Gastrocnemius medialis (tissue), 4 donors: ENCODE results near the gene HOXC11. TPM values are rescaled to one million over a fixed set of nuclear protein-coding genes. Genes with fewer than 3 reads are reported as not detected.

ENCODE experiments used
- ATAC-seq, 2 donors: fragments of 150-250 bp; one replicate each; pipeline ENCODE4 v1.9.1; 2016
- DNase-seq, 2 donors: peaks; one replicate each; pipeline ENCODE4 v3.0.0-alpha.2; 2019
- H3K27ac ChIP-seq, 4 donors: fragments of 200-600 bp; sonication (generic); 1 replicate in 1 of 4; 2 replicates in 3 of 4; pipeline ENCODE4 v1.5.1; 2016 to 2018; ENCODE audit warnings: mild to moderate bottlenecking in 2 of 4, moderate library complexity in 1 of 4
- H3K27me3 ChIP-seq, 3 donors: fragments of 200-600 bp; sonication (generic) in 2 of 3; 1 replicate in 1 of 3; 2 replicates in 2 of 3; pipeline versions ENCODE4 v1.5.1 to v1.6.0; 2016 to 2019; ENCODE audit warnings: mild to moderate bottlenecking in 1 of 3, moderate library complexity in 1 of 3
- H3K36me3 ChIP-seq, 2 donors: fragments of 200-600 bp; sonication (generic) in 1 of 2; one replicate each; pipeline ENCODE4 v1.5.1; 2017 to 2018
- H3K4me1 ChIP-seq, 2 donors: fragments of 200-600 bp; sonication (generic) in 1 of 2; one replicate each; pipeline ENCODE4 v1.5.1; 2016 to 2017; ENCODE audit warnings: mild to moderate bottlenecking in 2 of 2
- H3K4me3 ChIP-seq, 4 donors: fragments of 200-600 bp; sonication (generic) in 3 of 4; 1 replicate in 1 of 4; 2 replicates in 3 of 4; pipeline ENCODE4 v1.5.1; 2016 to 2019; ENCODE audit warnings: mild to moderate bottlenecking in 2 of 4
- H3K9me3 ChIP-seq, 3 donors: fragments of 200-600 bp; sonication (generic) in 2 of 3; 1 replicate in 1 of 3; 2 replicates in 2 of 3; pipeline ENCODE4 v1.5.1; 2016 to 2019
- POLR2A ChIP-seq, 2 donors: fragments of 450-650 bp; IDR thresholded peaks; one replicate each; pipeline ENCODE4 v1.6.1; 2017; ENCODE audit warnings: antibody characterized with exemption in 2 of 2, mild to moderate bottlenecking in 2 of 2, moderate library complexity in 2 of 2
- in situ Hi-C, 4 donors: fragments of 200-750 bp; cut with MboI; loops; one replicate each; pipeline versions ENCODE4 v1.15.0 to v1.8.0; 2017; ENCODE audit warnings: low sequenced_read_pairs in 4 of 4
- intact Hi-C: fragments of 100-400 bp; cut with DNase I; formaldehyde crosslinking; loops from one replicate; pipeline ENCODE4 v1.15.1; 2023; ENCODE audit warnings: low total_unique reads
- total RNA-seq, 4 donors: library from RNA; depleted of rRNA; stranded (reverse); fragments of >200 nt; gene quantifications; one replicate each; pipeline versions ENCODE4 v1.1.0 to v1.2.3, GENCODE V29; 2016
- TF ChIP-seq, protein P1 (sequence below), 5 experiments: fragments of 450-650 bp in 3 of 5; fragments of 200-600 bp in 2 of 5; sonication (generic) in 2 of 5; IDR thresholded peaks in 4 of 5; conservative IDR thresholded peaks in 1 of 5; 1 replicate in 4 of 5; 2 replicates in 1 of 5; pipeline ENCODE4 v1.5.1; 2016 to 2019; ENCODE audit warnings: antibody characterized with exemption in 5 of 5, mild to moderate bottlenecking in 3 of 5, moderate library complexity in 3 of 5

HOXC11 gene
- total RNA-seq, 4 donors from 2014 or later: 0.24 to 1.1 (median 0.44) TPM

DNA sequence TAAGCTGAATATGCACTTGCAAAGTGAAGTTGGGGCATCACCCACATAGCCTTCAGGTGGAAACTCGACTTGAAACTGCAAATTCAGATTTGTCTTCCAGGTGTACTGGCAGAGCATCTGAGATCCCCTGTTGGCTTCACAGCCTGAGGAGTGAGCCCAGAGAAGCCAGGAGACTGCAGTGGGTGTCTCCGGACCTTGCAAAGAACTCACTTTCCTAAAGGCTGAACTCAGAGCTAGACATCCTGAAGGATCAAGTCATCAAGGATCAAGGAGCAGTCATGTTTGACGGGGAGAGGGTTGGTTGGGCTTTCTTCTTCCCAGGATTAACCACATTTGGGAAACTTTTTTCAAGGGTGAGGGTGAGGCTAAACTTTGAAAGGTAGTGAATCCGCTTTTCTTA is 43.4 kb upstream of the HOXC11 start:
- TF ChIP-seq, protein P1, sequence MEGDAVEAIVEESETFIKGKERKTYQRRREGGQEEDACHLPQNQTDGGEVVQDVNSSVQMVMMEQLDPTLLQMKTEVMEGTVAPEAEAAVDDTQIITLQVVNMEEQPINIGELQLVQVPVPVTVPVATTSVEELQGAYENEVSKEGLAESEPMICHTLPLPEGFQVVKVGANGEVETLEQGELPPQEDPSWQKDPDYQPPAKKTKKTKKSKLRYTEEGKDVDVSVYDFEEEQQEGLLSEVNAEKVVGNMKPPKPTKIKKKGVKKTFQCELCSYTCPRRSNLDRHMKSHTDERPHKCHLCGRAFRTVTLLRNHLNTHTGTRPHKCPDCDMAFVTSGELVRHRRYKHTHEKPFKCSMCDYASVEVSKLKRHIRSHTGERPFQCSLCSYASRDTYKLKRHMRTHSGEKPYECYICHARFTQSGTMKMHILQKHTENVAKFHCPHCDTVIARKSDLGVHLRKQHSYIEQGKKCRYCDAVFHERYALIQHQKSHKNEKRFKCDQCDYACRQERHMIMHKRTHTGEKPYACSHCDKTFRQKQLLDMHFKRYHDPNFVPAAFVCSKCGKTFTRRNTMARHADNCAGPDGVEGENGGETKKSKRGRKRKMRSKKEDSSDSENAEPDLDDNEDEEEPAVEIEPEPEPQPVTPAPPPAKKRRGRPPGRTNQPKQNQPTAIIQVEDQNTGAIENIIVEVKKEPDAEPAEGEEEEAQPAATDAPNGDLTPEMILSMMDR (IDR thresholded peaks at IDR 0.05 in 4 of 5, conservative IDR thresholded peaks at IDR 0.05 in 1 of 5): no peak
- no peak for TF ChIP-seq POLR2A (IDR thresholded peaks at IDR 0.05)
- intact Hi-C loops: no loop called here
- Histone ChIP-seq H3K27me3 (peaks cover 80 to 89% (median 89%) of the 10 kb centered on the region in 3 donors), H3K36me3 (no peaks in the 10 kb centered on the region), H3K27ac (no peak overlapping the region), H3K4me1 (no peaks in the 10 kb centered on the region), H3K9me3 (no peaks in the 10 kb centered on the region), H3K4me3 (no peak overlapping the region)
- ATAC-seq (no peak), DNase-seq (no peak)
- in situ Hi-C loops: no loop called here

DNA sequence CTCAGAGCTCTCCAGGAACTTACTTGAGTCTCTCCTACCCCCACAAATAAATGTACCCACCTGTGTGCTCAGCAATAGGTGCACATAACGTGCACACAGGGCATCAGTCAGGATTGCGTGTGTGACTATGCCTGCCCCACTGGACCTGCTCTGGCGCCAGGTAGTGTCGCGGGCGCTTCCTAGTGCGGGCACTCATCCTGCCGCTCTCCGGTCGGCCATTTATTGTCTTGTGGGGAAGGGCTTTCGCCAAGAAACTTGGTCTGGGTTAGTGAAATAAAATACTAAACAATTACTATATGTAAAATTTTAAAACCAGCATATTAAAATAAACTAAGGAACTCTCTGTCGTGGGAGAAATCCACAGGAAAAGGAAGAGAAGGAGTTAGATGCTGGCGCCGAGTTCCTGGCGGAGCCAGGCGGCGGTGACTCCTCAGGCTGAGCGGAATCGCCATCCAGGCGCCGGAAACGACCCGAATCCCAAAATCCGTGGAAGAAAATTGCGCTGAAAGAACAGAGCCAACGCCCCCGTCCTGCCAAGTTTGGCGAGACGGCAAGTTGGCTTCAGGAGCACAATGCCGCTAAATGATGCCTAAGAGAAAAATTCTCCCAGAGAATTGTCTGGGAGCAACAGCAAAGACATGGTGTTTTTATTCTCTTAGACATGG is 42.2 kb upstream of the HOXC11 start:
- H3K9me3 ChIP-seq: no peaks in the 10 kb centered on the region
- no peak overlapping the region for H3K27ac ChIP-seq
- intact Hi-C loops (no loop called here), in situ Hi-C loops (no loop called here)
- no peak for DNase-seq
- peaks cover 90 to 96% (median 95%) of the 10 kb centered on the region in 3 donors for H3K27me3 ChIP-seq
- H3K4me1 ChIP-seq: no peaks in the 10 kb centered on the region
- no peak for ATAC-seq
- TF ChIP-seq POLR2A (IDR thresholded peaks at IDR 0.05): no peak
- TF ChIP-seq, protein P1 (IDR thresholded peaks at IDR 0.05 in 4 of 5, conservative IDR thresholded peaks at IDR 0.05 in 1 of 5): no peak
- no peak overlapping the region for H3K4me3 ChIP-seq
- no peaks in the 10 kb centered on the region for H3K36me3 ChIP-seq

DNA sequence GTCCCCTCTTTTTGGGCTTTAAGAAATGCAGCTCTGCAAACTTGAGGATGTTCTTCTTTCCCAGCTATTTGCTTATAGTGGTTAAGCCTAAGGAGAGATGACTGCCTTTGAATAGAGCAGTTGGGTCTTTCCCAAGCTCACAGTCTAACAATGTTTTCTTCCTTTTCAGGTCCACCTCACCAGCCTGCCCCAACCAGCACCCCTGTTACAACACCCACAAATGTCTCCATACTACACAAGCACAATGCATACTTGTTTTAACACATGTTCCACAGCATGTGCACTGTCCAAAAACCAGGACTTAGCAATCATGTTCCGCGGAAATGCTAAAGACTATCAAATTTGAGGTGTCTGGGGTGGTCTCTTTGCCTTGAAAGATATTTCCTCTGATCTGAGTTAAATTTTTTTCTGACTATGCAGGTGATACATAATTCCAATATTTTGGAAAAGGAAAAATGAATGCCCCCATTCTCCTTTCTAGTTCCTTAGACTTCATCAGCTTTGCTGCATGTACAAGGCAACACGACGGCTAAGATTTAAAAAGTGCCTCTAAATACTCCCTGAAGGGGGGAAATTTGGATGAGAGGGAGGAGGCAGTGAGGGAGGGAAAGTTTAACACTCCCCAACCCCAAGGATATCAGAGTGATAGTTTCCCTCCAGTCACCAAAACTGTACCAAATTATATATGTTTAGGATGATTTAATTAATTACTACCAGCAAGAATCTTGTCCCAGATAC is 40.9 kb upstream of the HOXC11 start:
- Histone ChIP-seq H3K36me3 (no peaks in the 10 kb centered on the region), H3K27me3 (peaks cover 90 to 98% (median 95%) of the 10 kb centered on the region in 3 donors), H3K9me3 (no peaks in the 10 kb centered on the region), H3K4me3 (no peak overlapping the region), H3K27ac (no peak overlapping the region), H3K4me1 (no peaks in the 10 kb centered on the region)
- in situ Hi-C loops: no loop called here
- intact Hi-C loops: no loop called here
- DNase-seq (no peak), ATAC-seq (no peak)
- TF ChIP-seq, protein P1 (IDR thresholded peaks at IDR 0.05 in 4 of 5, conservative IDR thresholded peaks at IDR 0.05 in 1 of 5): no peak
- no peak for TF ChIP-seq POLR2A (IDR thresholded peaks at IDR 0.05)

DNA sequence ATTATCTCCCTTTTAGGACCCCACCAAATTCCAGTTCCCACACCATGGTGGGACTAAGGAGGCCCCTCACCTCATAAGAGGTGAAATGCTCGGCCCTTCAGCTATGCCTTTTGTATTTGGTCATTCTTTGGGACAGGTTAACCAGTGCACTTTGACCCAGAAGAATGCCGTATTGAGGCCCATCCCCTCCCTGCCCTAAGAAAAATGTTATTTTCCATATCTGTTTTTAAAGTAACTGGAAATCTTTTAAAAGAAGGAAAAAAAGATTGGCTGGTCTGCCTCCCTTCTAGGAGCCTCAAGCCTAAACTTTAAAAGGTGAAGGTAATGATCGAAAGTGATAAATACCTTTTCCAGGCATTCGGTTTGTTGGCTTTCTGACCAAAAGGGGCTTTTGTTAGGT is 40.0 kb upstream of the HOXC11 start:
- Histone ChIP-seq H3K4me1 (peaks cover 0 to 2% of the 10 kb centered on the region in 2 donors), H3K9me3 (no peaks in the 10 kb centered on the region), H3K4me3 (no peak overlapping the region), H3K27ac (no peak overlapping the region), H3K36me3 (no peaks in the 10 kb centered on the region), H3K27me3 (peaks cover 90 to 98% (median 95%) of the 10 kb centered on the region in 3 donors)
- no peak for TF ChIP-seq POLR2A (IDR thresholded peaks at IDR 0.05)
- TF ChIP-seq, protein P1 (IDR thresholded peaks at IDR 0.05 in 4 of 5, conservative IDR thresholded peaks at IDR 0.05 in 1 of 5): no peak
- no peak for DNase-seq
- ATAC-seq: no peak
- intact Hi-C loops (no loop called here), in situ Hi-C loops (no loop called here)
